Measurements from ENCODE around the gene FBXO5. TPM values are rescaled to one million over a fixed set of nuclear protein-coding genes. Genes with fewer than 3 reads are reported as not detected.
A peak's percentile ranks its signal among the peaks of the same experiment; 100 is the strongest.
"Not testable (repeated sequence)": the region's sequence is repeated elsewhere in the genome, so short reads cannot be mapped to it uniquely, and the experiment has no call there.

Gene FBXO5
- total RNA-seq, 1 experiment from 2014 or later: 47.4 TPM

DNA sequence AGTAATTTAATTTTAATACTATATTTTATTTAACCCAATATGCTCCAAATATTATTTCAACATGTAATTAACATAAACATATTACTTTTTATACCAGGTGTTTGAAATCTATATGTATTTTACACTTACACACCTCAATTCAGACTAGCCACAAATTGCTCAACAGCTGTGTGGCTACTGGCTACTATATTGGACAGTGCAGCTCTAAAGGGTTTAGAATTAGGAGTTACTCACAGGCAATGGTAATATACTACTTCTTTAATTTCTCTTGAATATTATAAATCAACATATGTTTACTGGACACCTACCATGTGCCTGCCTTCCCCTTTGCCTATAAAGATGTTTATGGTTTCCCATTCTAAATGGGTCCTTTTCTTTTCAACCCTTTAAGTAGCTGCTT lies 17.4 kb upstream of the FBXO5 start (continued):
- no peak for TF ChIP-seq MYBL2 (CRISPR knock-in tag; IDR thresholded peaks at IDR 0.05)

GRCh38 chr6:152999538-152999937 lies 16.7 kb upstream of the FBXO5 start:
- CTCF ChIA-PET; ATAC-seq; H3K27me3 Mint-ChIP-seq (ENCODE audit: low read depth); H3K9me3 Mint-ChIP-seq; DNase-seq (ENCODE audit: low spot score); H3K27ac Mint-ChIP-seq; H3K4me3 Mint-ChIP-seq: not testable (repeated sequence)
- Mint-ChIP-seq H3K36me3 (peaks cover 16% of the 10 kb centered on the region), H3K4me1 (peaks cover 23% of the 10 kb centered on the region)
- POLR2A ChIA-PET: interaction anchor here (4.2 kb wide), 1 partner anchor 17 kb away, joined by 16 read pairs; the partner anchor contains the start of gene FBXO5

DNA sequence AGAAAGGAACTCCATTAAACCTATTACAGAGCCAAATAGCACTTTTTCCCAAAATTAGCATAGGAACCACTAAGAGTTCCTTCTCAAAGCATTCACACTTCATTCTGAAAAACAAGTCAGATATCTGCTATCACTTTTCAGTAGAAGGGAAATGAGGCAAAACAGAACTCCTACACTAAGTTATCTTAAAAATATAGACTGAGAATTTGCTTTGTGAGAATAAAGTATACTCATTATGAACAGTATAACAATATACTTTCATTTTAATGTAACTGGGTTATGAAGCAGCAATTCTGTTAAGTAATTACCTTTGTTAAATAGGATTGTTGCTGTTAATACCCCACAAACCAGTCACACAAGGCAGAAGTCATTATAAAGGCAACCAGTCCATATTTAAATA lies 11.0 kb upstream of the FBXO5 start:
- TF ChIP-seq HMGXB4 (CRISPR knock-in tag; IDR thresholded peaks at IDR 0.05) (no peak), E2F4 (CRISPR knock-in tag; IDR thresholded peaks at IDR 0.05; ENCODE audit: borderline replicate concordance, low read depth) (no peak), GRHL2 (CRISPR knock-in tag; IDR thresholded peaks at IDR 0.05; ENCODE audit: insufficient replicate concordance, severe bottlenecking) (no peak), PRRX2 (CRISPR knock-in tag; IDR thresholded peaks at IDR 0.05) (no peak)

DNA sequence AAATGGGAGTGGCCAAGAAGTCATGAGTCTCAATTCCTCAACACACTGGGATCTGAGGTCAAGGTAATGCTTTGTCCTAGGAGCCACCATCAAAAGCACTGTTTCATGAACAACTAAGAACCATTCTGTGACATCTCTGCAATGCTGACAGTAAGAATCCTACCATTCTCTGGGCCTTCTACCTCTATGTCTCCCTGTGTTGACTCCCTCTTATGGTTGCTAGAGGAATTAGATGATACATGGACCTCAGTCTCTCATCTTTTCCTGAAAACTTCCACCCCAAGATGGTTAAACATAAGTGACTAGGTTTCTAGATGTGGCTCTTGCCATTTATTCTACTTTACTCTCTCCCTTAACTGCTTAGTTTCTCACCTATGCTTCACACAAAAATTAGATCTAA lies 10.6 kb upstream of the FBXO5 start:
- no peak overlapping the region; the same call in 1 of the 2 replicates for H3K27ac Mint-ChIP-seq
- H3K36me3 Mint-ChIP-seq: peaks cover 42% of the 10 kb centered on the region
- ATAC-seq: peak; percentile 83
- TF ChIP-seq, protein P1, sequence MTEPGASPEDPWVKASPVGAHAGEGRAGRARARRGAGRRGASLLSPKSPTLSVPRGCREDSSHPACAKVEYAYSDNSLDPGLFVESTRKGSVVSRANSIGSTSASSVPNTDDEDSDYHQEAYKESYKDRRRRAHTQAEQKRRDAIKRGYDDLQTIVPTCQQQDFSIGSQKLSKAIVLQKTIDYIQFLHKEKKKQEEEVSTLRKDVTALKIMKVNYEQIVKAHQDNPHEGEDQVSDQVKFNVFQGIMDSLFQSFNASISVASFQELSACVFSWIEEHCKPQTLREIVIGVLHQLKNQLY (CRISPR knock-in tag; IDR thresholded peaks at IDR 0.05): no peak
- TF ChIP-seq ZBTB43 (CRISPR knock-in tag; IDR thresholded peaks at IDR 0.05) (no peak), FOXP4 (CRISPR knock-in tag; IDR thresholded peaks at IDR 0.05) (no peak), ZNF423 (CRISPR knock-in tag; IDR thresholded peaks at IDR 0.05) (no peak), SMAD3 (CRISPR knock-in tag; IDR thresholded peaks at IDR 0.05; ENCODE audit: borderline replicate concordance) (no peak), NFE2L1 (CRISPR knock-in tag; IDR thresholded peaks at IDR 0.05) (no peak), GRHL2 (CRISPR knock-in tag; IDR thresholded peaks at IDR 0.05; ENCODE audit: insufficient replicate concordance, severe bottlenecking) (no peak), E2F4 (CRISPR knock-in tag; IDR thresholded peaks at IDR 0.05; ENCODE audit: borderline replicate concordance, low read depth) (no peak), ATF1 (CRISPR knock-in tag; IDR thresholded peaks at IDR 0.05) (no peak), FOXP1 (CRISPR knock-in tag; IDR thresholded peaks at IDR 0.05; ENCODE audit: borderline replicate concordance) (no peak)
- TF ChIP-seq, protein P2, sequence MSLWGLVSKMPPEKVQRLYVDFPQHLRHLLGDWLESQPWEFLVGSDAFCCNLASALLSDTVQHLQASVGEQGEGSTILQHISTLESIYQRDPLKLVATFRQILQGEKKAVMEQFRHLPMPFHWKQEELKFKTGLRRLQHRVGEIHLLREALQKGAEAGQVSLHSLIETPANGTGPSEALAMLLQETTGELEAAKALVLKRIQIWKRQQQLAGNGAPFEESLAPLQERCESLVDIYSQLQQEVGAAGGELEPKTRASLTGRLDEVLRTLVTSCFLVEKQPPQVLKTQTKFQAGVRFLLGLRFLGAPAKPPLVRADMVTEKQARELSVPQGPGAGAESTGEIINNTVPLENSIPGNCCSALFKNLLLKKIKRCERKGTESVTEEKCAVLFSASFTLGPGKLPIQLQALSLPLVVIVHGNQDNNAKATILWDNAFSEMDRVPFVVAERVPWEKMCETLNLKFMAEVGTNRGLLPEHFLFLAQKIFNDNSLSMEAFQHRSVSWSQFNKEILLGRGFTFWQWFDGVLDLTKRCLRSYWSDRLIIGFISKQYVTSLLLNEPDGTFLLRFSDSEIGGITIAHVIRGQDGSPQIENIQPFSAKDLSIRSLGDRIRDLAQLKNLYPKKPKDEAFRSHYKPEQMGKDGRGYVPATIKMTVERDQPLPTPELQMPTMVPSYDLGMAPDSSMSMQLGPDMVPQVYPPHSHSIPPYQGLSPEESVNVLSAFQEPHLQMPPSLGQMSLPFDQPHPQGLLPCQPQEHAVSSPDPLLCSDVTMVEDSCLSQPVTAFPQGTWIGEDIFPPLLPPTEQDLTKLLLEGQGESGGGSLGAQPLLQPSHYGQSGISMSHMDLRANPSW (CRISPR knock-in tag; conservative IDR thresholded peaks at IDR 0.05; ENCODE audit: low read depth): no peak
- TF ChIP-seq, protein P3, sequence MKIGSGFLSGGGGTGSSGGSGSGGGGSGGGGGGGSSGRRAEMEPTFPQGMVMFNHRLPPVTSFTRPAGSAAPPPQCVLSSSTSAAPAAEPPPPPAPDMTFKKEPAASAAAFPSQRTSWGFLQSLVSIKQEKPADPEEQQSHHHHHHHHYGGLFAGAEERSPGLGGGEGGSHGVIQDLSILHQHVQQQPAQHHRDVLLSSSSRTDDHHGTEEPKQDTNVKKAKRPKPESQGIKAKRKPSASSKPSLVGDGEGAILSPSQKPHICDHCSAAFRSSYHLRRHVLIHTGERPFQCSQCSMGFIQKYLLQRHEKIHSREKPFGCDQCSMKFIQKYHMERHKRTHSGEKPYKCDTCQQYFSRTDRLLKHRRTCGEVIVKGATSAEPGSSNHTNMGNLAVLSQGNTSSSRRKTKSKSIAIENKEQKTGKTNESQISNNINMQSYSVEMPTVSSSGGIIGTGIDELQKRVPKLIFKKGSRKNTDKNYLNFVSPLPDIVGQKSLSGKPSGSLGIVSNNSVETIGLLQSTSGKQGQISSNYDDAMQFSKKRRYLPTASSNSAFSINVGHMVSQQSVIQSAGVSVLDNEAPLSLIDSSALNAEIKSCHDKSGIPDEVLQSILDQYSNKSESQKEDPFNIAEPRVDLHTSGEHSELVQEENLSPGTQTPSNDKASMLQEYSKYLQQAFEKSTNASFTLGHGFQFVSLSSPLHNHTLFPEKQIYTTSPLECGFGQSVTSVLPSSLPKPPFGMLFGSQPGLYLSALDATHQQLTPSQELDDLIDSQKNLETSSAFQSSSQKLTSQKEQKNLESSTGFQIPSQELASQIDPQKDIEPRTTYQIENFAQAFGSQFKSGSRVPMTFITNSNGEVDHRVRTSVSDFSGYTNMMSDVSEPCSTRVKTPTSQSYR (CRISPR knock-in tag; IDR thresholded peaks at IDR 0.05): no peak

More for the DNA sequence above, 11.0 kb upstream of the FBXO5 start:
- ATAC-seq (no peak), DNase-seq (ENCODE audit: low spot score) (no peak)
- ChIA-PET CTCF (no interaction called here), POLR2A (no interaction called here)
- no peak overlapping the region; the same call in 1 of the 2 replicates for H3K27ac Mint-ChIP-seq
- no peak overlapping the region for H3K4me3 Mint-ChIP-seq
- no peaks in the 10 kb centered on the region for H3K9me3 Mint-ChIP-seq
- no peaks in the 10 kb centered on the region for H3K4me1 Mint-ChIP-seq
- H3K27me3 Mint-ChIP-seq (ENCODE audit: low read depth): no peaks in the 10 kb centered on the region
- peaks cover 42% of the 10 kb centered on the region for H3K36me3 Mint-ChIP-seq

More for the DNA sequence above, 10.6 kb upstream of the FBXO5 start:
- H3K9me3 Mint-ChIP-seq: no peaks in the 10 kb centered on the region
- H3K4me1 Mint-ChIP-seq: no peaks in the 10 kb centered on the region
- ChIA-PET POLR2A (no interaction called here), CTCF (no interaction called here)
- no peaks in the 10 kb centered on the region for H3K27me3 Mint-ChIP-seq (ENCODE audit: low read depth)
- H3K4me3 Mint-ChIP-seq: no peak overlapping the region
- DNase-seq (ENCODE audit: low spot score): no peak

Measured in WTC11 (cell line).